Body of pancreas (tissue), 4 donors: Measurements from ENCODE around the gene COQ5. TPM values are rescaled to one million over a fixed set of nuclear protein-coding genes. Genes with fewer than 3 reads are reported as not detected.

Experiments
- ATAC-seq: fragments of 150-250 bp; one replicate; pipeline ENCODE4 v1.9.1; 2016
- DNase-seq, 4 donors: peaks; one replicate each; pipeline ENCODE4 v3.0.0-alpha.2; 2019
- H3K27ac ChIP-seq, 4 donors: fragments of 200-600 bp; sonication (generic); 1 replicate in 3 of 4; 2 replicates in 1 of 4; pipeline versions ENCODE4 v1.5.1 to v1.6.1; 2016 to 2019; ENCODE audit warnings: mild to moderate bottlenecking in 1 of 4, mixed read lengths in 1 of 4, moderate library complexity in 1 of 4
- H3K27me3 ChIP-seq, 2 donors: fragments of 200-600 bp; sonication (generic); one replicate each; pipeline ENCODE4 v1.6.0; 2016; ENCODE audit warnings: mild to moderate bottlenecking in 1 of 2
- H3K36me3 ChIP-seq, 2 donors: fragments of 200-600 bp; sonication (generic); replicated peaks in 1 of 2; 2 replicates each; pipeline ENCODE4 v1.5.1; 2016; ENCODE audit warnings: low read depth in 2 of 2; ENCODE audit not compliant: insufficient read depth in 1 of 2
- H3K4me1 ChIP-seq: fragments of 200-600 bp; sonication (generic); one replicate; pipeline ENCODE4 v1.6.0; 2016
- H3K4me3 ChIP-seq, 2 donors: fragments of 200-600 bp; sonication (generic); 1 replicate in 1 of 2; 2 replicates in 1 of 2; pipeline ENCODE4 v1.5.1; 2016 to 2019
- H3K9me3 ChIP-seq, 3 donors: fragments of 200-600 bp; sonication (generic); 1 replicate in 2 of 3; 2 replicates in 1 of 3; pipeline ENCODE4 v1.5.1; 2016
- POLR2A ChIP-seq, 3 donors: fragments of 450-650 bp; IDR thresholded peaks; one replicate each; pipeline ENCODE4 v1.6.1; 2016; ENCODE audit warnings: antibody characterized with exemption in 3 of 3, mild to moderate bottlenecking in 2 of 3
- WGBS, 2 donors: methylation state at CpG; one replicate each; pipeline ENCODE4 v1.1.5; 2017; 5-methylcytosine and 5-hydroxymethylcytosine counted together
- intact Hi-C: fragments of 100-400 bp; cut with DNase I; formaldehyde crosslinking; loops from one replicate; pipeline ENCODE4 v1.15.1; 2023
- total RNA-seq, 2 donors: library from RNA; depleted of rRNA; stranded (reverse); fragments of >200 nt; gene quantifications; one replicate each; pipeline ENCODE4 v1.1.0, GENCODE V29; 2016
- TF ChIP-seq, protein P1 (sequence below), 7 experiments: fragments of 450-650 bp in 4 of 7; fragments of 200-600 bp in 3 of 7; sonication (generic) in 3 of 7; IDR thresholded peaks; one replicate each; pipeline ENCODE4 v1.5.1; 2016 to 2019; ENCODE audit warnings: antibody characterized with exemption in 7 of 7

Gene COQ5
- total RNA-seq, 2 donors from 2014 or later = 9.6 to 24.1 TPM

- no peaks in the 10 kb centered on the region for H3K27me3 ChIP-seq
- H3K9me3 ChIP-seq = no peaks in the 10 kb centered on the region
- H3K4me3 ChIP-seq = no peak overlapping the region
- TF ChIP-seq, protein P1, sequence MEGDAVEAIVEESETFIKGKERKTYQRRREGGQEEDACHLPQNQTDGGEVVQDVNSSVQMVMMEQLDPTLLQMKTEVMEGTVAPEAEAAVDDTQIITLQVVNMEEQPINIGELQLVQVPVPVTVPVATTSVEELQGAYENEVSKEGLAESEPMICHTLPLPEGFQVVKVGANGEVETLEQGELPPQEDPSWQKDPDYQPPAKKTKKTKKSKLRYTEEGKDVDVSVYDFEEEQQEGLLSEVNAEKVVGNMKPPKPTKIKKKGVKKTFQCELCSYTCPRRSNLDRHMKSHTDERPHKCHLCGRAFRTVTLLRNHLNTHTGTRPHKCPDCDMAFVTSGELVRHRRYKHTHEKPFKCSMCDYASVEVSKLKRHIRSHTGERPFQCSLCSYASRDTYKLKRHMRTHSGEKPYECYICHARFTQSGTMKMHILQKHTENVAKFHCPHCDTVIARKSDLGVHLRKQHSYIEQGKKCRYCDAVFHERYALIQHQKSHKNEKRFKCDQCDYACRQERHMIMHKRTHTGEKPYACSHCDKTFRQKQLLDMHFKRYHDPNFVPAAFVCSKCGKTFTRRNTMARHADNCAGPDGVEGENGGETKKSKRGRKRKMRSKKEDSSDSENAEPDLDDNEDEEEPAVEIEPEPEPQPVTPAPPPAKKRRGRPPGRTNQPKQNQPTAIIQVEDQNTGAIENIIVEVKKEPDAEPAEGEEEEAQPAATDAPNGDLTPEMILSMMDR (IDR thresholded peaks at IDR 0.05) = no peak
- TF ChIP-seq POLR2A (IDR thresholded peaks at IDR 0.05) = no peak
- H3K36me3 ChIP-seq = peaks cover 0 to 12% of the 10 kb centered on the region in 2 donors
- no peak overlapping the region for H3K27ac ChIP-seq
- H3K4me1 ChIP-seq = no peaks in the 10 kb centered on the region
- intact Hi-C loops = no loop called here
- 93 to 96% methylated on average over 2 of the region's 2 CpGs for WGBS, 2 donors
- ATAC-seq (no peak), DNase-seq (no peak)
These were observed 13.5 kb downstream of the COQ5 start for GRCh38 chr12:120515496-120515895.

DNA sequence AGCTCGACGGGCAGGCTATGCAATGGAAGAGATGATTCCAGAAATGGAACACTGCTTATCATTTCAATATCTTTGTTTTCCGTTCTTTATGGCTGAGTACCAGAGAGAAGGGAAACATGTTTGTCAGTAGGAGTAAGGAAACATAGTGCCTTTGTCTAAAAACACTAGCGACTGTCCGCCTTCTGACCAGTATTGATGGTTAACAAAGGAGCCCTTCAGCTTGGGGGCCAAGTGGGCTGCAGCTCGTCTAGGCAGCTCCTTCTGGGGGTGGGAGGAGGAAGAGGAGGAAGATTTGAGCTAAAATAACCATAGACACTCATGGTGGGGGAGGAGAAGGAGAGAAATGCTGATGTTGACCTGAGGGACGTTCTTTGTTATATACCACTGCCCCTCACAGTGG lies 15.0 kb downstream of the COQ5 start:
- WGBS, 2 donors = 81 to 84% methylated on average over 7 of the region's 7 CpGs
- Histone ChIP-seq H3K4me1 (no peaks in the 10 kb centered on the region), H3K9me3 (no peaks in the 10 kb centered on the region), H3K27ac (no peak overlapping the region), H3K36me3 (peaks cover 4 to 17% of the 10 kb centered on the region in 2 donors), H3K4me3 (no peak overlapping the region), H3K27me3 (no peaks in the 10 kb centered on the region)
- no peak for TF ChIP-seq POLR2A (IDR thresholded peaks at IDR 0.05)
- TF ChIP-seq, protein P1 (IDR thresholded peaks at IDR 0.05) = no peak
- no peak for ATAC-seq
- intact Hi-C loops = no loop called here
- DNase-seq = no peak

- H3K27me3 ChIP-seq = no peaks in the 10 kb centered on the region
- H3K36me3 ChIP-seq = peaks cover 5 to 14% of the 10 kb centered on the region in 2 donors
- H3K27ac ChIP-seq = no peak overlapping the region
- no peaks in the 10 kb centered on the region for H3K4me1 ChIP-seq
- H3K4me3 ChIP-seq = no peak overlapping the region
- DNase-seq = no peak
- H3K9me3 ChIP-seq = no peaks in the 10 kb centered on the region
- no peak for ATAC-seq
- TF ChIP-seq, protein P1 (IDR thresholded peaks at IDR 0.05) = no peak
- no peak for TF ChIP-seq POLR2A (IDR thresholded peaks at IDR 0.05)
- intact Hi-C loops = no loop called here
- 90 to 91% methylated on average over 8 of the region's 8 CpGs for WGBS, 2 donors
These were observed 20.4 kb downstream of the COQ5 start for GRCh38 chr12:120508537-120508936.

DNA sequence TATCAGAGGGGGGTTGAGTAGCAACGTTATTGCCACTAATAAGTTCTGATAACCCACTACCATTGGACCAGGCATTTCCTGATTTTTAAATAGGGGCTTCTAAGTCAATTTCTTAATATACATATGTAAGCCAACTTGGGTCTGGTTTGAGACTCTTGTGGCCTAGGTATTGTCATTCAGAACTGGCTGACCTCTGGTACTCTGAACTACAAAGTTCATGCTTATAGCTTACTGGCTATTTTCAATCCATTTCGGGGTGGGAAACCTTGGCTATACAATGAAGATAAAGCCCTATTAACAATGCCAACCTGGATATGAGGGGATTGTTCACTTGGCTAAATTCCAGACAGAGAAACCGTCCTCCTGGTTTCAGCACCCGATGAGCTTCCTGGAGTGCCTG lies 24.4 kb downstream of the COQ5 start:
- 81 to 83% methylated on average over 4 of the region's 4 CpGs for WGBS, 2 donors

DNA sequence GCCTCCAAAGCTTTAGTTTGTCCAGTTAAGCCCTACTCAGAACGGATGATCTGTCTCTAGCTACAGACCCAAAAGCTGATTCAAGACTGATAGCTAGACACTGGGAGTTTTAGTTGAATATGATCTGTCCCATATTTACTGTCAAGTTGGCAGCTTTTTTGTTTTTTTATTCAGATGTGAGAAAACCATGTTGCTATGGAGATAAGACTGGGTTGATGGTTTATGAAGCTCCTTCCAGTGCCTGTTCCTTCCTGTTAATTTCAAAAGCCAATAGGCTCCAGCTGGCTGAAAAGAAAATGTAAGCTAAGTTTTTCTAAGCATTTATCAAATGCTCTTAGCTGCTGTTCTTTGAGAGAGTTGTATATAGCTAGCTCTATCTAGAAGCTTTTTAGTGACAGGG lies 28.4 kb downstream of the COQ5 start:
- H3K27ac ChIP-seq = no peak overlapping the region
- no peaks in the 10 kb centered on the region for H3K9me3 ChIP-seq
- intact Hi-C loops = no loop called here
- H3K36me3 ChIP-seq = peaks cover 0 to 4% of the 10 kb centered on the region in 2 donors
- H3K27me3 ChIP-seq = no peaks in the 10 kb centered on the region
- DNase-seq (no peak), ATAC-seq (no peak)
- peaks cover 12% of the 10 kb centered on the region for H3K4me1 ChIP-seq
- WGBS, 2 donors = 81 to 100% methylated on average over 1 of the region's 1 CpG
- no peak overlapping the region for H3K4me3 ChIP-seq
- no peak for TF ChIP-seq POLR2A (IDR thresholded peaks at IDR 0.05)
- TF ChIP-seq, protein P1 (IDR thresholded peaks at IDR 0.05) = no peak

More for the DNA sequence above, 24.4 kb downstream of the COQ5 start:
- H3K4me1 ChIP-seq = no peaks in the 10 kb centered on the region
- H3K27ac ChIP-seq = no peak overlapping the region
- intact Hi-C loops = no loop called here
- TF ChIP-seq, protein P1 (IDR thresholded peaks at IDR 0.05) = no peak
- TF ChIP-seq POLR2A (IDR thresholded peaks at IDR 0.05) = no peak
- H3K36me3 ChIP-seq = peaks cover 5 to 10% of the 10 kb centered on the region in 2 donors
- no peaks in the 10 kb centered on the region for H3K9me3 ChIP-seq
- no peak for DNase-seq
- H3K27me3 ChIP-seq = no peaks in the 10 kb centered on the region
- no peak for ATAC-seq
- H3K4me3 ChIP-seq = no peak overlapping the region
